HG03175 (cell line): Measurements from ENCODE around the gene COPZ1.

ENCODE experiments used
- ATAC-seq: cut with Tn5 transposase; IDR thresholded peaks from one replicate; pipeline ENCODE4 v1.9.1; 2021; ENCODE audit warnings: mild to moderate bottlenecking, moderate library complexity; ENCODE audit not compliant: unreplicated experiment

The COPZ1 gene

GRCh38 chr12:54358191-54358944 lies 33.4 kb downstream of the COPZ1 start:
- no peak for ATAC-seq

DNA sequence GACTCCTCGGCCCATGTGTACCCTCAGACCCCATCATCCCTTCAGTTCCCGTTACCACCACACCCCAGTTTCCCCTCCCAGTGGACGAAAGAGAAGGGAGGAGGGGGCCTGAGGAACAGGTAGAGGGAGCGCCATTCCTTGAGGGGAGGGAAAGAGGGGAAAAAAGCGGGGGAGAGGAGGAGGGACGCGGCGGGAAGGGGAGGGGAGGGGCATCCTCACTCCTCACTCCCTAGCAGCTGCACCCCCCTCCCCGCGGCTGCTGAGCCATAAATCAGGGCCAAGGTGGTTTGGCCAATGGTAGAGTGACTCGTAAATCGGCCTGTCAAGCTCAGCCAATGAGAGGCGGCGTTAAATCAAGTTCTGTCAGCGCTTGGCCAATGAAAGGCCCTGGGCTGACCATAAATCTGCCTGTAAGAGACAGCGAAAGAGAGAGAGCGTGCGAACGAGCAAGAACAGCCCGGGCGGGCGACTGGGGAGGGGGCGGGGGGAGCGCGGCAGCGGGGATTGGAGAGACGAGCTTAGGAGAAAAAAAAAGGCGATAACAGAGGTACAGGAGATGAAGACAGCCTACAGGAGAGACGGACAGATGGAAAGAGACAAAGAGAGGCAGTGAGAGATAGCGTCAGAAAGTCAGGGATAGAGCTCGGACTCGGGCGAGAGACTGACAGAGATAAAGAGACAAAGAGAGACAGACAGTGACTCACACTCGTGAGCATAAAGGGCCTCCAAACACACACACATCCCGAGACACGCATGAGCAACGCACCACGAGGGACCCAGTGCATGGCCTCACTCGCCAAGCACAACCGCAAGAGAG lies 34.2 kb downstream of the COPZ1 start:
- ATAC-seq, result peak; percentile 99

DNA sequence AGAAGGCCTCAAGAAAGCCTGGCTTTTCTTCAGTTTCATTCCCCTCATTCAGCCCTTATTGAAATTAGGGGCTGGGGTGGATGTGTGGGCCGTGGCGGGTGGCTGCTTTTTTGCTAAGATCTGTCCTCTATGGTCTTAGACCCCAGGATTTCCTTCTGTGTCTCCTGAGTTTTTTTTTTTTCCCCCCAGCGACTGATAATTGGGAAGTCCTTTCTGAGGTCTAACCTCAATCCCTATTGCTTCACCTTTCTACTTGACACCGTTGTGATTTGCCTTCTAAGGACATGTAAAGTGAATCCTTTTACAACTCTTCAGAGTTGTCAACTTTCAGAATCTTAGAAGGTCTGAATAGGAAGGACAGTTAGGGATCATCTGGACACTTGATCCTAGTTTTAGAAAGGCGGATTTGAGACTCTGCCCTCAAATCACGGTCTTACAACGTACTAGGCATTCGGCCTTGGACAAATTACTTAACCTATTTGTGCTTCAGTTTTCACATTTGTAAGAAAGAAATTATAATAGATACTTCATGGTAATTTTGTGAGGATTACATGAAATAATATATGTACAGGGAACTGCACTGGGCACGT lies 34.9 kb downstream of the COPZ1 start:
- no peak for ATAC-seq

GRCh38 chr12:54360717-54361456 lies 36.0 kb downstream of the COPZ1 start:
- ATAC-seq, result no peak

DNA sequence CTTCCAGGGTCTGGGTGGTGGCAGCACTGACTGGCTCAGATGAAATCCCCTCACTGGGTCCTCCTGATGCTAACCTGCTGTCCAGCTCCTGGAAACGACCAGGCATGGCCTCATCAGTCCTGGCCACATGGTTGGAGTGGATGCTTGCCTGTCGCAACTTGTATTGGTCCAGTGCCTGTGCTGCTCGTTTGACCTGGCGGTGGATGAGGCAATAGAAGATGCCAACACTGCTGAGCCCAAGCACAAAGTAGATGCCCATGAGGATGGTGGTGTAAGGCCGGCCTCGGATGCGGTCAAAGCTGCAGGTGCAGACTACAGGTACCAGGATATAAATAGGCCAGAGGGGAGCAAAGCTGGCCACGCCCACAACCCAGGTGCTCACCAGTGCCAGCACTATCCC lies 38.1 kb downstream of the COPZ1 start:
- ATAC-seq, result no peak

- ATAC-seq, result no peak
These were observed 38.7 kb downstream of the COPZ1 start for GRCh38 chr12:54363618-54364017.

DNA sequence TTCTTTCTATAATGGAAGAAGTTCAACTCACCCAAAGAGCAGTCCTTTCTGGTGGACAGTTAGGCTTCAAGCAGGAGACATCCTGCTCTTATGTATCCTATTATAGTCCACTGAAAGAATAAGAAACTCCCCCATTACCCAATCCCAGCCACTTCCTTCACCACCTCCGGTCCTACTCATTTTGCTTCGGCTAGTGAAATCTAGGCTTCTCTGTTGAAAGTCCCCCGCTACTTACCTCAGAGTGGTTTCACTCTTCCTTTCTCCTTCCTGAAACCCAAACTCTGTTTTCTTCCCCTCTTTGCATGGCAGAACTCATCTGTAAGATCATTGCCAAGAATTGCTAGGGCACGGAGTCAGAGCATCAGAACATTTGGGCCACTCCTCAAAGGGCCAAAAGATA lies 39.5 kb downstream of the COPZ1 start, which contains the start of gene GPR84:
Gene GPR84, minus strand, starts transcription at position 74 of the 400 bp plus-strand sequence. CDS start 635 bp downstream, outside the sequence.
- ATAC-seq, result peak; percentile 45

DNA sequence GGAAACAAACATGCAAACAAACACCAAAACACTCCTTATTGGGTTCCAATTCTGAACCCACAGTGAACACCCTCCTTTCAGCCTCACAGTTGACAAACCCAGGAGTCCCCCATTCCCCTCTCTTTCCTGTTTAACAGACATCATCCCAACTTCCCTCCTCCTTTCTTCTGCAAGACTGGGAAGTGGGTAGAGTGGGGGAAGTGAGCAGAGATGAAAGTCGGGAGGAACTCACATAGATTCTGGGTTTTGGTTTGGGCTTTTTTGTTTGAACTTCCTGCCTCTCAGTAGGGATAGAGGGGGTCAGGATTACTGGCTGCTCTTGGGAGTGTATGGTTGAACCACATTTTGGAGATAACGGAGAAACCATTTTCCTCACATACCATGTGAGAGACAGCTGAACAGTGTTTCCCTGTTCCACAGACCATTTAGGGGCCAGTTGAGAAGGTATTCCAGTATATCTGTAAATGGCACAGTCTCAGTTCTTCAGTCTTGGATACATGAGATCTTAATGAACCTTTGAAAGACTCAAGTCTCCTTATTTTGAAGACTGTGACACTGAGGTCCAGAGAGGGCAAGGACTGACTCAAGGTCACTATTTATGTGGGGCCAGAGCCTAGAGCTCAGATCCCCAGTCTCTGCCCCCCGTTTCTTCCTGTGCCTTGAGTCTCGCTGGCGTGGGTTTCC lies 43.2 kb downstream of the COPZ1 start:
- ATAC-seq, result peak; percentile 25

DNA sequence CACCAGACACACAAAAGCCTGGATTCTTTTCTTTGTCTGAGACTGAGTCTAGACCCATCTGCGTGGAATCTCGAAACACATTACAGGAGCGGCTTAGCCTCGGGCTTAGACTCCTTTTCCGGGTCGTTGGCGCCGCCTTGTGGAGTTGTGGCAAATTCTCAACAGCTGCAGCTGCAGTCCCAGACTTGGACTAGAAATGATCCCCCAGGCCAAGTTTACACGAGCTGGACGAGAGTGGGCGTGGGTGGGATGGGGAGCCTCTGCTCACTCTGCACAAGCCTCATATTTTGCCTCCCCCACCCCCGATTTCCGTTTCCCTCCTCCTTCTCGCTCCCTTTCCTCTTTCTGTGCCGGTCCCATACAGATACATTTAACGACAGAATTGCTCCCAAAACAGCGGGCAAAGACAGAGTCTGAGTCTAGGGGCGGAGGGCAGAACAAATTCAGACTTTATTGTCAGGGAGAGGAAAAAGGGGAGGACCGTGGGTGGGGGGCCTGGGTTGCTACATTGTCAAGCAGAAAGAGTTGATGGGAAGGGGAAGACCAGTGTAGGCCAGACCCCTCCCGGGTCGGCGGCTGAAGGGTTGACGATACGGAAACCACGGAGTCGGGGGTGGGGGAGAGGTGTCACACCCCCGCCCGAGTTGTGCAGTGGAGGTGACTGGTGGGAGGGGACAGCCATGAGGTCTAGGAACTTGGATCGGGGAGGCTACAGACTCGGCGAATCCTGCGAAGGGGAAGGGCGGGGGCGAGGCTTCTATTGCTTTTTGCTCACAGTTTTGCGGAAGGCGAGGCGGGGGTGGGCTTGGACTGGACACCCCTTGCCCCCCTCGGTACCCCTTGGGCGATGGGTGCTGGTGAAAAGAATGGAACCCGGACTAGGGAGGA lies 44.0 kb downstream of the COPZ1 start:
- peak; percentile 81 for ATAC-seq

GRCh38 chr12:54369597-54370131 lies 44.7 kb downstream of the COPZ1 start:
- no peak for ATAC-seq

DNA sequence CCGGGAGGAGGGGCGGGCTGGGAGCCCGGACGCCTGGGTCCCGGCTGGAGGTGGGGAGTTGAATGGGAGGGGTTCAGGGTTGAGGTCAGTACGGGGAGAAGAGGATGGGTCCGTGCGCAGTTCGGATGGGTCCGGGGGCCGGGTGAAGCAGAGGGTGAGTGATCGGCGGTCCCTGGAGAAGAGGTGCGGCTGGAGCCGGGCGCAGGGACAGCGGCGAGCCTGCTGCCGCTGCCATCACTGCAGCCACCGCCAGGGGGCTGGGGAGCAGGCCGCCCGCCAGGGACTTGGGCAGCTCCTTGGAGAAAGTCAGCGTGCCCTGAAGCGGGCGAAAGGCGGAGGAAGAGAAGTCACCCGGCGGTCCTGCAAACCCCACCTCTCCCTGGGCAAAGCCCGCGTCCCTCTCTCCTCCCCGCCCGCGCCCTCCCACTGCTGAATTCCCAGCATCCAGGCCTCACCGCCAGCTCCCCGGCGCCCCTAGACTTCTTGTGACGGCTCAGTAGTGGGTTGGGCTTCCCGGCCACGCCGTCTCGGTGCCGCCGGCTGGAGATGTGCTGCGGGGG lies 45.3 kb downstream of the COPZ1 start:
- no peak for ATAC-seq

DNA sequence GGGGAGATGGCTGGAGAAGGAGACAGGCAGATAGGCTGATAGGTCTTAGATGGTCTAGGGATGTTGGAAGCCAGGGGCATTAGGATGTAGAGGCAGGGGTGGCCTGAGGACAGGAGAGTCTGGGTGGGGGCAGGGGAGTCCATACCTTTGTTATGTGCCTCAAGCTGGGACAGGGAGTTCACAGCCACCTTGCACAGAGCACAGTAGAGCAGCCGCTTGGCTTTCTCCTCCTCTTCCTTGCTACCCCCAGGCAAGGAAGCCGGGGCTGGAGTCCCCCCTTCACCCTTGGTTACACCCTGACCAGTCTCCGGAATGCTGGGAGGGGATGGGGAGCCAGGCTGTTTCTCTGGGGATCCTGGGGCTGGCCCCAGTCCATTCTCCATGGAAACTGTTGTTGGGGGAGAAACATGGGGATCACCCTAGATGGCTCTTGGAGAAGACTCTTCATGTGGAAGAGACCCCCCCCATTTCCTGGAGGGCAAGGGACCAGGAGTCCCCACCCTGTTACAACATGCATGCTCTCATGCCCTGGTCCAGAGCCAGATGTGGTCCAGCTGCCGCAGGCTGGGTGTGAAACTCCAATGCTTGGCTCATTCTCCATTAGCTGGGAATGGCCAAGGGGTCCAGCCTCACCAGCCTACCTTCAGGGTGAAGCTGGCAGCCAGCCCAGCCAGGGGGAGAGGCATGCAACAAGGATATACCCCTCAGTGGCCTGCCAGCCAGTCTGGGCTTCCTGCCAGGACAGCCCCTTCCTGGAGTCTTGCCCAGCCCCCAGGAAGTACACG lies 46.6 kb downstream of the COPZ1 start:
- no peak for ATAC-seq

DNA sequence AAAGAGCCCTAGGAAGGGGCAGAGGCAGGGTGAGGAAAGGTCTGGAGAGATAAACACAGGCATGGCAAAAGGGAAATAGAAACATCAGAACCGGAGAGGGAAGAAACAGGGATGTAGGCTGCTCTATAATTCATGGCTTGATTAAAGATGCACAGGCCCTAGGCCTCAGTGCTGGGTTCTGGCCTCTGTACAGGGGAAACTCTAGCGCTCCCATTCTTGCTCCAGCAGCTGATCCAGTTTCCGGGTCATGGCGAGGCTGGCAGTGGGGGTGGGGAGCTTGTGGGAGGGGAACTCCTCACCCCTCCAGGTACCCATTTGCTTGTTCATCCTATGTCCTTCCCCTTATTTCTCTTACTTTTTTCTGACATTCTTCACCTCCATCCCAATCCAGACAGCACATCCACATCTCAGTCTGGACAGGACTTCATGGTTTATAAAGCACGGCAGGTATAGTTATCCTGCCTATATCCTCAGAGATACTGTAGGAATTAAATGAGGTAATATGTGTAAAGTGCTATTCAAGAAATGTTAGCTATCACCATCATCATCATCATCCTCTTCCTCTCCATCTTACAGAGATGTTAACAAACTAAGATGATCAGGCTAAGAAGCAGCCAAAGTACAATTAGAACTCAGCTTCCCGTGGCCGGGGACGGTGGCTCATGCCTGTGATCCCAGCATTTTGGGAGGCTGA lies 47.3 kb downstream of the COPZ1 start:
- ATAC-seq, result no peak

DNA sequence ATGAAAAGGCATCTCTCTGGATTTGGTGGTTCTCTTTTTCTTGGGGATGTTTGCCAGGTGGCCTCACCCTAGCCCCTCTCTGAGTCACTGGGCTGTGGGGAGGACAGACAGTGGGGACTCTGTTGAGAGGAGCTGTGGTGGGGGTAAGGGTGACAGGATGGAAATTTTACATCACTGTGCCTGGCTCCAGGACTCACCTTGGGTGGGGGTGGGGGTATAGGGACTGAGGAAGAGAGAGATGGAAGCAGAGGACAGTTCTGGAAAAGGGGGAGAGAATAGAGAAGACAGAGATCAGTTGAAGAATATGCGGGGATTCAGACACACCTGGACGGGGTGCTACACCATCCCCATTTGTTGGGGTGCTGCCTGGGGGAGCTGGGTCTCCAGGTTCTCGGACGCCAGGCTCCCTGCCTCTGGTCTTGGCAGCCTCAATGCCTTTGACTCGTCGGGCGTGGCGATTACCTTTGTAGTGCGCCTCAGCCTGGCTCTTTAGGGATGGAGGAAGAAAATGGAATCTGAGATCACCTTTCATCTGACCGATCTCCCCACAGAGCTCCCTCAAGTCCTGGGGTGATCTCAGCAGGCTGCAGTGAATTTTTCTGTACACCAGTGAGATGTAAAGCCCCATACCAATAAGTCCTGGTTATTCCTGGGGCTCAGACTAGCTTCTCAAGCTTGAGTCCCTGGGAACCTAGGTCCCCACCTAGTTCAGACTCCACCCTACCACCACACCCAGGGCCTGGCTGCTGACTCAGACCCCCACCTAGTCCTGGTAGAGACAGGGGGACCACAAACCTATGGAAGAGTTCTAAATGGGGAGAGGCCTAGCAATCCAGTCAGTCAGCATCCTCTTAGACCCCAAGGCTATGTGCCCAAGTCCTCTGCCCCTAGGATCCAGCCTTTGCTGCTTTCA lies 49.0 kb downstream of the COPZ1 start:
- no peak for ATAC-seq

- no peak for ATAC-seq
These were observed 49.8 kb downstream of the COPZ1 start for GRCh38 chr12:54374562-54375258.

- ATAC-seq, result no peak
These were observed 50.3 kb downstream of the COPZ1 start for GRCh38 chr12:54375259-54375579.
